IPS-15b (cell line): ENCODE results near the gene UTP25.

Experiments used
- H3K27me3 ChIP-seq: one replicate; pipeline ENCODE4 v1.6.1; 2013; ENCODE audit warnings: low read length; ENCODE audit not compliant: control insufficient read depth, insufficient read depth
- H3K36me3 ChIP-seq: one replicate; pipeline ENCODE4 v1.6.1; 2013; ENCODE audit warnings: low read length; ENCODE audit not compliant: control insufficient read depth, insufficient read depth
- H3K4me1 ChIP-seq: one replicate; pipeline ENCODE4 v1.6.1; 2013; ENCODE audit warnings: mild to moderate bottlenecking, low read length; ENCODE audit not compliant: control insufficient read depth, insufficient read depth
- H3K4me3 ChIP-seq: one replicate; pipeline ENCODE4 v1.5.1; 2013; ENCODE audit warnings: low read depth, low read length
- H3K9ac ChIP-seq: one replicate; pipeline ENCODE4 v1.6.1; 2013; ENCODE audit warnings: low read depth, mild to moderate bottlenecking, low read length
- H3K9me3 ChIP-seq: one replicate; pipeline ENCODE4 v1.6.1; 2013; ENCODE audit warnings: mild to moderate bottlenecking, low read length; ENCODE audit not compliant: control insufficient read depth, insufficient read depth

The UTP25 gene

DNA sequence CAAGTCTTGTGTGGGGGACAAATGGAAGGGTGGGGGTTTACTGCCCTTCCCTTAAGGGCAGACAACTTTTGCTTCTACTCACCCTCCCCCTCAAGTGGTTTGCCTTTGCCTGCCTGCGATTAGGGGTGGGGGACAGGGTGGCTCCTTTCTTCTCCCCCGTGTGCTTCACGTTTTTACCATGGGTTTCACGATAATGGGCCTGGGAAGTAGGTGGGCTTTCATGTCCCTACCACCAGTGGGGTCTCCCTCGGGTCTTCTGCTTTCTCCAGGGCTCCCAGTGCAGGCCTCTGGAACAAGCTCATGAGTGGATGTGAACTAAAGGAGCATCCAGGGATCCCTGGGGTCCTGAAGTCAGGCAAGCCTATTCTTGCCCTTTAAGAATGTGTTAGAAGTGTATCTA, 21.6 kb downstream of the UTP25 start:
- Histone ChIP-seq H3K9ac (no peak overlapping the region), H3K9me3 (no peaks in the 10 kb centered on the region), H3K36me3 (peaks cover 14% of the 10 kb centered on the region), H3K27me3 (no peaks in the 10 kb centered on the region), H3K4me1 (peaks cover 2% of the 10 kb centered on the region), H3K4me3 (no peak overlapping the region)

- Histone ChIP-seq H3K4me1 (peaks cover 2% of the 10 kb centered on the region), H3K9ac (no peak overlapping the region), H3K4me3 (no peak overlapping the region), H3K36me3 (peaks cover 14% of the 10 kb centered on the region), H3K27me3 (no peaks in the 10 kb centered on the region), H3K9me3 (no peaks in the 10 kb centered on the region)
These were observed 22.7 kb downstream of the UTP25 start for GRCh38 chr1:209850342-209850979.

DNA sequence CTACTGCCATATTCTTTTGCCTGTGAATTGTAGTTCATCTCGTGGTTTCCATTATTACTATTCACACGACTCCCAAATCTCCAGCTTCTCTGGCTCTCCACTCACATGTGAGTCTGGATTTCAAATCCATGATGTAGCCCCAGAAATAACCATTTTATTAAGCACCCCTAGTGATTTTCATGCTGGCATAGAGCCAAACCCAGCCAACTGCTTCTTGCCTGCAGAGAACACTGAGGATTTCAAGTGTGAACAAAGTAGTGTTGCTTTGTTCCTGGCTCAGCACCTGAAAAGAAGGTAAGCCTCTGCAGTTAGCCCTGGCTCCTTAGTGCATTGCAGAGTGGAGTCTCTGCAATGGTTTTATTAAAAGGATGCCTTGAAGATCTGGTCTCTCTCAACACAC, 25.9 kb downstream of the UTP25 start:
- H3K36me3 ChIP-seq = peaks cover 10% of the 10 kb centered on the region
- no peaks in the 10 kb centered on the region for H3K27me3 ChIP-seq
- H3K9ac ChIP-seq = no peak overlapping the region
- peaks cover 2% of the 10 kb centered on the region for H3K4me1 ChIP-seq
- no peaks in the 10 kb centered on the region for H3K9me3 ChIP-seq
- H3K4me3 ChIP-seq = no peak overlapping the region

GRCh38 chr1:209854196-209854595, 26.4 kb downstream of the UTP25 start:
- no peaks in the 10 kb centered on the region for H3K9me3 ChIP-seq
- no peak overlapping the region for H3K4me3 ChIP-seq
- no peak overlapping the region for H3K9ac ChIP-seq
- peaks cover 10% of the 10 kb centered on the region for H3K36me3 ChIP-seq
- peaks cover 1% of the 10 kb centered on the region for H3K4me1 ChIP-seq
- H3K27me3 ChIP-seq = no peaks in the 10 kb centered on the region

GRCh38 chr1:209855006-209855405, 27.2 kb downstream of the UTP25 start:
- no peaks in the 10 kb centered on the region for H3K27me3 ChIP-seq
- H3K9me3 ChIP-seq = no peaks in the 10 kb centered on the region
- H3K4me3 ChIP-seq = no peak overlapping the region
- H3K9ac ChIP-seq = no peak overlapping the region
- H3K36me3 ChIP-seq = peaks cover 10% of the 10 kb centered on the region
- H3K4me1 ChIP-seq = no peaks in the 10 kb centered on the region

GRCh38 chr1:209855623-209856022, 27.9 kb downstream of the UTP25 start:
- no peak overlapping the region for H3K4me3 ChIP-seq
- H3K4me1 ChIP-seq = peaks cover under 1% of the 10 kb centered on the region
- no peaks in the 10 kb centered on the region for H3K27me3 ChIP-seq
- H3K9me3 ChIP-seq = no peaks in the 10 kb centered on the region
- peaks cover 10% of the 10 kb centered on the region for H3K36me3 ChIP-seq
- H3K9ac ChIP-seq = no peak overlapping the region

DNA sequence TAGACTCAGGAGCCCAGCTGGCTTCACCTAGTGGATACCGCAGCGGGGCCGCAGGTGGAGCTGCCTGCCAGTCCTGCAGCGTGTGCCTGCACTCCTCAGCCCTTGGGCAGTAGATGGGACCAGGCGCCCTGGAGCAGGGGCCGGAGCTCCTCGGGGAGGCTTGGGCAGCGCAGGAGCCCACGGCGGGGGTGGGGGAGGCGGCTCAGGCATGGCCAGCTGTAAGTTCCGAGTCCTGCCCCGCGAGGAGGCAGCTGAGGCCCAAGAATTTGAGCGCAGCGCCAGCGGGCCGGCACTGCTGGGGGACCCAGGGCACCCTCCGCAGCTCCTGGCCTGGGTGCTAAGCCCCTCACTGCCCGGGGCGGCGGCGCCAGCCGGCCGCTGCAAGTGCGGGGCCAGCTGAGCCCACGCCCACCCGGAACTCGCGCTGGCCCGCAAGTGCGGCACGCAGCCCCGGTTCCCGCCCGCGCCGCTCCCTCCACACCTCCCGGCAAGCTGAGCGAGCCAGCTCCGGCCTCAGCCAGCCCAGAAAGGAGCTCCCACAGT, 30.9 kb downstream of the UTP25 start:
- Histone ChIP-seq H3K27me3 (no peaks in the 10 kb centered on the region), H3K4me3 (no peak overlapping the region), H3K4me1 (peaks cover 26% of the 10 kb centered on the region), H3K36me3 (no peaks in the 10 kb centered on the region), H3K9me3 (no peaks in the 10 kb centered on the region), H3K9ac (no peak overlapping the region)

DNA sequence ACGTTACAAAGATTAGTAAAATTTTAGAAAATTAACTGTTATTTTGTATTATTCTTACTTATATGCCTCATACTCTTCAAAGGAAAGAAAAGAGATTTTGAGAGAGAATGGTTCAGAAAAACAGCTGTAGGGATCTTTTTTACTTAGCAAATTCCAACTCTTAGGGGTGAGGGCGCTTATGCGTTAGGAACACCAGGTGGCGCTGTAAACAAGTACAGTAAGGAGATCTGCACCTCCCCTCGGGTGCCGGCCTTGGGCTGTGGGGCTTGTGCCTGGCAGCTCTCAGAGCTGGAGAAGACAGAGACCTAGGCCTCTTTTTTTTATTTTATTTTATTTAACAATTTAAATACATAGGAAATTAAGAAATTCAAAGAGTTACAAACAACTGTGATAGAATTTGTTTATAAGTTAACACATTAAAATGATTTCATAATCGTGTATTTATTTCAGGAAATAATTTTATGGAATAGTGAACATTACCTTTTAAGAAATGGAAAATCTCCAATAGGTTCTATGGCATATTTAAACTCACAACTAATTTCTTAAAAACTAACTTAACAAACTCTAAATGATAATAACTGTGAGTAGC, 32.6 kb downstream of the UTP25 start:
- Histone ChIP-seq H3K27me3 (no peaks in the 10 kb centered on the region), H3K4me1 (peaks cover 33% of the 10 kb centered on the region), H3K9me3 (no peaks in the 10 kb centered on the region), H3K9ac (no peak overlapping the region), H3K36me3 (no peaks in the 10 kb centered on the region), H3K4me3 (no peak overlapping the region)

GRCh38 chr1:209861242-209861641, 33.5 kb downstream of the UTP25 start:
- Histone ChIP-seq H3K4me1 (peaks cover 33% of the 10 kb centered on the region), H3K27me3 (no peaks in the 10 kb centered on the region), H3K9ac (no peak overlapping the region), H3K4me3 (no peak overlapping the region), H3K36me3 (no peaks in the 10 kb centered on the region), H3K9me3 (no peaks in the 10 kb centered on the region)

- Histone ChIP-seq H3K4me3 (peak overlapping the region; percentile 10), H3K4me1 (peaks cover 33% of the 10 kb centered on the region), H3K36me3 (no peaks in the 10 kb centered on the region), H3K9me3 (no peaks in the 10 kb centered on the region), H3K9ac (peak overlapping the region; percentile 38), H3K27me3 (no peaks in the 10 kb centered on the region)
These were observed 34.9 kb downstream of the UTP25 start for GRCh38 chr1:209862391-209863356.

DNA sequence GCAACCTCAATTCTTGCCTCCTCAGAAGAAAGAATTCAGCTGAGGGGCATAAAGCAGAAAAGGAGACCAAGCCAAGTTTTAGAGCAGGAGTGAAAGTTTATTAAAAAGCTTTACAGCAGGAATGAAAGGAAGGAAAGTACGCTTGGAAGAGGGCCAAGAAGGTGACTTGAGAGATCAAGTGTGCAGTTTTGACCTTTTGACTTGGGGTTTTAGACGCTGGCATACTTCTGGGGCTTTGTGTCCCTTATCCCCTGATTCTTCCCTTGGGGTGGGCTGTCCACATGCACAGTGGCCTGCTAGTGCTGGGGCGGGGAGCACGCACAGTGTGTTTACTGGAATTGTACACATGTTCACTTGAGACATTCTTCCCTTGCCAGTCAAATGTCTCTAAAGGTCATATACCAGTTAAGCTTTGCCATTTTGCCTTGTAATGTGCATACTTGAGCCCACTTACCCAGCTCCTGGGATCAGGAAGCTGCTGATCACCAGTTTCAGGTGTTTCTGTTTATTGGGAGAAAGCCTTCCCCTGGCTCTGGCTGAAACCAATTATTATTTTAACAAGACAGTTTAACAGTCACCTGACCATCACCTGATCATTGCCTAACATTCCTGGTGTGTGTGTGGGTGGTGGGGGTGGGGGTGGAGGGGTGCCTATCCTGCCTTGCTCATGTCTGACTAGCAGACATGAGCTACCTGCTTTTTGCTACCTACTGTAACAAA, 36.2 kb downstream of the UTP25 start:
- Histone ChIP-seq H3K9me3 (no peaks in the 10 kb centered on the region), H3K9ac (no peak overlapping the region), H3K4me1 (peaks cover 33% of the 10 kb centered on the region), H3K36me3 (no peaks in the 10 kb centered on the region), H3K27me3 (no peaks in the 10 kb centered on the region), H3K4me3 (no peak overlapping the region)
